HepG2 (cell line): ENCODE results near the gene FGF19. TPM values are rescaled to one million over a fixed set of nuclear protein-coding genes. Genes with fewer than 3 reads are reported as not detected.

Source experiments
- AGO1 ChIP-seq: fragments of 200-400 bp; formaldehyde crosslinking; IDR thresholded peaks from 2 replicates; pipeline ENCODE4 v1.6.1; 2017; ENCODE audit warnings: mild to moderate bottlenecking, low read depth, low read length, moderate library complexity; ENCODE audit not compliant: poor library complexity, severe bottlenecking
- BCL3 ChIP-seq: sonication (generic); formaldehyde crosslinking; IDR thresholded peaks from 2 replicates; pipeline ENCODE4 v1.5.1; 2020; ENCODE audit warnings: mild to moderate bottlenecking, missing genetic modification reagents, moderate library complexity
- BCL6 ChIP-seq: IDR thresholded peaks from 2 replicates; pipeline ENCODE4 v1.6.1; 2016; ENCODE audit warnings: missing genetic modification reagents, missing compliant biosample characterization
- BHLHE40 ChIP-seq: IDR thresholded peaks from 2 replicates; pipeline ENCODE4 v1.6.1; 2011; ENCODE audit warnings: low read length, improper control_type of control experiment
- CREB3 ChIP-seq: sonication (generic); formaldehyde crosslinking; IDR thresholded peaks from 2 replicates; pipeline ENCODE4 v1.5.0; 2020; ENCODE audit warnings: missing genetic modification reagents
- FOXA3 ChIP-seq: IDR thresholded peaks from 2 replicates; pipeline ENCODE4 v1.6.1; 2016; ENCODE audit warnings: missing genetic modification reagents, missing compliant biosample characterization
- GATAD2A ChIP-seq: IDR thresholded peaks from 2 replicates; pipeline ENCODE4 v1.6.1; 2016
- GPN1 ChIP-seq: sonication (generic); formaldehyde crosslinking; IDR thresholded peaks from 2 replicates; pipeline ENCODE4 v1.5.1; 2020; ENCODE audit warnings: missing genetic modification reagents, borderline replicate concordance
- HDAC2 ChIP-seq: sonication (generic); formaldehyde crosslinking; IDR thresholded peaks from 2 replicates; pipeline ENCODE4 v1.4.0; 2020; ENCODE audit warnings: missing genetic modification reagents
- IRF2 ChIP-seq: IDR thresholded peaks from 2 replicates; pipeline ENCODE4 v1.6.1; 2018; ENCODE audit warnings: missing genetic modification reagents, missing compliant biosample characterization
- MED1 ChIP-seq: sonication (generic); formaldehyde crosslinking; IDR thresholded peaks from 2 replicates; pipeline ENCODE4 v1.4.0; 2020; ENCODE audit warnings: missing genetic modification reagents
- RBFOX2 ChIP-seq: fragments of 200-400 bp; formaldehyde crosslinking; IDR thresholded peaks from 2 replicates; pipeline ENCODE4 v1.6.1; 2017; ENCODE audit warnings: low read depth, mild to moderate bottlenecking, low read length
- RBM39 ChIP-seq: fragments of 200-400 bp; formaldehyde crosslinking; IDR thresholded peaks from one replicate; pipeline ENCODE4 v1.6.1; 2018; ENCODE audit warnings: antibody characterized with exemption, mild to moderate bottlenecking, low read depth, low read length; ENCODE audit not compliant: poor library complexity, severe bottlenecking
- SALL2 ChIP-seq: sonication (generic); formaldehyde crosslinking; IDR thresholded peaks from 2 replicates; pipeline ENCODE4 v1.8.1; 2023; ENCODE audit warnings: mild to moderate bottlenecking, missing genetic modification reagents, inconsistent platforms
- TP53 ChIP-seq: sonication (generic); formaldehyde crosslinking; conservative IDR thresholded peaks from 2 replicates; pipeline ENCODE4 v1.4.0; 2020; ENCODE audit warnings: missing genetic modification reagents
- YEATS4 ChIP-seq: sonication (generic); formaldehyde crosslinking; IDR thresholded peaks from 2 replicates; pipeline ENCODE4 v1.4.0; 2020; ENCODE audit warnings: missing genetic modification reagents, borderline replicate concordance
- ZBTB38 ChIP-seq: sonication (generic); formaldehyde crosslinking; IDR thresholded peaks from 2 replicates; pipeline ENCODE4 v1.5.1; 2020; ENCODE audit warnings: mild to moderate bottlenecking, missing genetic modification reagents
- ZNF160 ChIP-seq: sonication (generic); formaldehyde crosslinking; IDR thresholded peaks from 2 replicates; pipeline ENCODE4 v1.8.0; 2022; ENCODE audit warnings: mild to moderate bottlenecking, inconsistent platforms, missing genetic modification reagents
- ZNF329 ChIP-seq: sonication (generic); formaldehyde crosslinking; IDR thresholded peaks from 2 replicates; pipeline ENCODE4 v1.9.0; 2021; ENCODE audit warnings: low read depth, mild to moderate bottlenecking, missing genetic modification reagents
- ZNF468 ChIP-seq: sonication (generic); formaldehyde crosslinking; IDR thresholded peaks from 2 replicates; pipeline ENCODE4 v1.8.0; 2022; ENCODE audit warnings: mild to moderate bottlenecking, moderate library complexity, missing genetic modification reagents
- ZNF616 ChIP-seq: sonication (generic); formaldehyde crosslinking; IDR thresholded peaks from 2 replicates; pipeline ENCODE4 v1.5.0; 2020; ENCODE audit warnings: low read depth, mild to moderate bottlenecking, missing genetic modification reagents
- ZNF629 ChIP-seq: sonication (generic); formaldehyde crosslinking; conservative IDR thresholded peaks from 2 replicates; pipeline ENCODE4 v1.5.0; 2020; ENCODE audit warnings: missing genetic modification reagents
- ZSCAN20 ChIP-seq: sonication (generic); formaldehyde crosslinking; IDR thresholded peaks from 2 replicates; pipeline ENCODE4 v1.4.0; 2020; ENCODE audit warnings: missing genetic modification reagents, mild to moderate bottlenecking, borderline replicate concordance
- polyA plus RNA-seq, 8 experiments: library from polyadenylated mRNA; depleted of rRNA in 3 of 8; stranded (reverse) in 7 of 8; unstranded in 1 of 8; fragments of >200 nt; fragmentation: Illumina TruSeq in 4 of 8; extraction: Trizol in 4 of 8; gene quantifications; 2 replicates each; pipeline versions ENCODE4 v1.2.1 to v1.2.3, GENCODE V29; 2011 to 2016; ENCODE audit warnings: low read depth in 4 of 8, missing spikeins in 1 of 8, mixed read lengths in 1 of 8; ENCODE audit not compliant: insufficient read depth in 1 of 8
- total RNA-seq, 5 experiments: library from RNA; depleted of rRNA; stranded (reverse); fragments of >200 nt; fragmentation: Illumina TruSeq; extraction: Trizol; gene quantifications; 2 replicates each; pipeline ENCODE4 v1.2.3, GENCODE V29; 2016; ENCODE audit warnings: low read depth in 1 of 5
- TF ChIP-seq, protein P1 (sequence below): IDR thresholded peaks from 2 replicates; pipeline ENCODE4 v1.6.1; 2016; ENCODE audit warnings: mild to moderate bottlenecking
- TF ChIP-seq, protein P2 (sequence below): IDR thresholded peaks from 2 replicates; pipeline ENCODE4 v1.6.1; 2018; ENCODE audit warnings: missing genetic modification reagents, mild to moderate bottlenecking, missing compliant biosample characterization

FGF19 gene
- total and polyA plus RNA-seq, 2 of the 13 experiments (the other 11 are each of a cell fraction or from before 2014, with no cell fraction given) = 0.07 TPM; not detected in 1

- TF ChIP-seq BCL3 (CRISPR knock-in tag) (no peak), GPN1 (CRISPR knock-in tag) (no peak), GATAD2A (0 out of 2 replicates have a peak, but pooled peaks have one; percentile 50), ZNF616 (CRISPR knock-in tag) (no peak), SALL2 (CRISPR knock-in tag) (0 out of 2 replicates have a peak, but pooled peaks have one; percentile 50), TP53 (0 out of 2 replicates have a peak, but pooled peaks have one; percentile 48), FOXA3 (CRISPR knock-in tag) (0 out of 2 replicates have a peak, but pooled peaks have one; percentile 22), RBFOX2 (no peak), ZNF329 (no peak), RBM39 (no peak), YEATS4 (CRISPR knock-in tag) (0 out of 2 replicates have a peak, but pooled peaks have one; percentile 30), ZNF468 (no peak), BCL6 (peak; percentile 59; the same call in 1 of the 2 replicates), IRF2 (peak; percentile 61), ZNF629 (CRISPR knock-in tag) (0 out of 2 replicates have a peak, but pooled peaks have one; percentile 14), BHLHE40 (0 out of 2 replicates have a peak, but pooled peaks have one; percentile 25), ZNF160 (CRISPR knock-in tag) (0 out of 2 replicates have a peak, but pooled peaks have one; percentile 47), MED1 (CRISPR knock-in tag) (peak; percentile 70), AGO1 (peak; percentile 29), CREB3 (0 out of 2 replicates have a peak, but pooled peaks have one; percentile 48), ZBTB38 (peak; percentile 89), ZSCAN20 (CRISPR knock-in tag) (0 out of 2 replicates have a peak, but pooled peaks have one; percentile 58), HDAC2 (CRISPR knock-in tag) (peak; percentile 30; the same call in 1 of the 2 replicates)
- TF ChIP-seq, protein P1, sequence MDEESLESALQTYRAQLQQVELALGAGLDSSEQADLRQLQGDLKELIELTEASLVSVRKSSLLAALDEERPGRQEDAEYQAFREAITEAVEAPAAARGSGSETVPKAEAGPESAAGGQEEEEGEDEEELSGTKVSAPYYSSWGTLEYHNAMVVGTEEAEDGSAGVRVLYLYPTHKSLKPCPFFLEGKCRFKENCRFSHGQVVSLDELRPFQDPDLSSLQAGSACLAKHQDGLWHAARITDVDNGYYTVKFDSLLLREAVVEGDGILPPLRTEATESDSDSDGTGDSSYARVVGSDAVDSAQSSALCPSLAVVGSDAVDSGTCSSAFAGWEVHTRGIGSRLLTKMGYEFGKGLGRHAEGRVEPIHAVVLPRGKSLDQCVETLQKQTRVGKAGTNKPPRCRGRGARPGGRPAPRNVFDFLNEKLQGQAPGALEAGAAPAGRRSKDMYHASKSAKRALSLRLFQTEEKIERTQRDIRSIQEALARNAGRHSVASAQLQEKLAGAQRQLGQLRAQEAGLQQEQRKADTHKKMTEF (CRISPR knock-in tag) = no peak; the same call in 1 of the 2 replicates
- TF ChIP-seq, protein P2, sequence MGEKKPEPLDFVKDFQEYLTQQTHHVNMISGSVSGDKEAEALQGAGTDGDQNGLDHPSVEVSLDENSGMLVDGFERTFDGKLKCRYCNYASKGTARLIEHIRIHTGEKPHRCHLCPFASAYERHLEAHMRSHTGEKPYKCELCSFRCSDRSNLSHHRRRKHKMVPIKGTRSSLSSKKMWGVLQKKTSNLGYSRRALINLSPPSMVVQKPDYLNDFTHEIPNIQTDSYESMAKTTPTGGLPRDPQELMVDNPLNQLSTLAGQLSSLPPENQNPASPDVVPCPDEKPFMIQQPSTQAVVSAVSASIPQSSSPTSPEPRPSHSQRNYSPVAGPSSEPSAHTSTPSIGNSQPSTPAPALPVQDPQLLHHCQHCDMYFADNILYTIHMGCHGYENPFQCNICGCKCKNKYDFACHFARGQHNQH = peak; percentile 28; the same call in 1 of the 2 replicates
These were observed 33.5 kb downstream of the FGF19 start (continued) for GRCh38 chr11:69670158-69670845.
